GM18907 (cell line): ENCODE data around the gene TNS3.
"Not testable (repeated sequence)": the region's sequence is repeated elsewhere in the genome, so short reads cannot be mapped to it uniquely, and the experiment has no call there.

Experiments used
- ATAC-seq: cut with Tn5 transposase; IDR thresholded peaks from one replicate; pipeline ENCODE4 v1.9.1; 2021; ENCODE audit warnings: mild to moderate bottlenecking, moderate library complexity; ENCODE audit not compliant: unreplicated experiment

Gene TNS3

DNA sequence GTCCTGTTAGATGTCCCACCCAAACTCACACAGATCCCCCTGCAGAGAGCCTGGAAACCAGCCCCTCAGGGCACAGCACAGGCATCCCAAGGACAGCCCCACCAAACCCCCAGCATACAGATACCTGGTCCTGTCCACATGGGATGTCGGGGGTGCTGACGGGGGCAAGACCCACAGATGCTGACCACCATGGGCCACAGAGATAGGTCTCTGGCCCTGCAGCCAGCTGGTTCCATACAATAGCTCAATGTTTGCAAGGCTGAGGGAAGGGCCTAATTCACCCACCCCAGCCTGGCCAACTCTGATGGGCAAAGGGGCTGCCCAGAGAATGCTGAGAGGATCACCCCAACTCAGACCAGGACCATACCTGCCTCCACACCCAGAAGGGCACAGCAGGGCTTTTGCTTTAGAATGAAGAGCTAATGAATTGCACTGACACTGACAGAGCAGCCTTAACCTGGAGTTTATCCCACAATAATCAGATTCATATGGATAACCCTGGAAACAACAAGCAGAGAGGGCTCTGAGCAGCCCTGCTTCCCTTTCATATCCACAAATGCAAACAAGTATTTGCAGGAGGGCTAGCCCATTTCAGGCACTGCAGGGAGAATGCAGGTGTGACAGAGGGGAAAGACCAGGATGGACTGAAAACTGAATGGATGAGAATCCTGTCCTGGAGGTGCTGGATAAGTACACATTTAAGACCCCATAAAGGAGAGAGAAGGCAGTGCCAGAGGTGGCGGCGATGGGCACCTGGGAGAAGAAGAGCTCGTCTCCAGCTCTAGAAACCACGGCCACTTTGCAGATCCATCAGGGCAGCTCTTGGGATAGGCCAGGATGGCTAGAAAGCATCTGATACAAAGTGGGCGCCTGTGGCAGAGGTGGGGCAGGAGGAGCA lies 126.7 kb downstream of the TNS3 start:
- ATAC-seq = no peak

DNA sequence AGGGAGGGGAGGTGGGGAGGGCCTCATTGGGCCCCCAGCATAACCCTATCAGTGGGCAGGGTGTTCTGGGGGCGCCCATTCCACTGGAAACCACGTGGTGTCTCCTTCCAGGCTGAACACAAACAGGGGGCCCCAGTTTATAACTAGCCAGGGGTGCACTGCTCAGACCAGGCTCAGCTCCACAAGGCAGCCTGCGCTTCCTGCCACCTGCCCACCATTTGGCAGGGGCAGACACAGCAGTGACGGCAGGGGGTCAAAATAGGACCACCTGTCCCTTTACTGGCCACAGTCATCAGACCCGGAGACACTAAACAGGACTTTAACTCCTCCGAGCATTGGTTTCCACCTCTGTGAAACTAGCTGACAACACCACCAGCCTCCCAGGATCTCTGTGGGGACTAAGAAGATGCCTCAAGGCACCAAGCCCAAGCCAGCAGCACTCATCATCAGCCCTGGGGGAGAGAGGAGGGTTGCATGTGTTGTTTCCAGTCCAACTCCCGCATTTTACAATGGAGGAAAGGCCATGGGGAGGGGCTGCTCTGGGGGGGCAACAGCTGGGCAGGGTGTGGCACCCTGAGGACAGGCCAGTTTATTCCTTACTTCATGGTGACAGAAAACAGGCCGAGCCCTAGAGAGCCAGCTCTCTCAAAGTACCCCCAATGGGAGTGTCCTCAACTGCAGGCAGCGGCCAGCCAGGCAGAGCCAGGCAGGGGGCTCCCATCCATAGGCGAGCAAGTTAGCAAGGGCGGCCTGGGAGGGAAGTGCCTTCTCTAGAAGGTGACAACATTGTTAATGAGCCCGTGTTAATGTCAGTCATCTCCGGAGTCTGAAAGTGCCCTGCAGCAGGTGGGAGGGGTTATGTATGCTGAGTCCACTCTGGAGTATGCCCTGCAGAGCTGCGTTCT lies 127.6 kb downstream of the TNS3 start:
- no peak for ATAC-seq

DNA sequence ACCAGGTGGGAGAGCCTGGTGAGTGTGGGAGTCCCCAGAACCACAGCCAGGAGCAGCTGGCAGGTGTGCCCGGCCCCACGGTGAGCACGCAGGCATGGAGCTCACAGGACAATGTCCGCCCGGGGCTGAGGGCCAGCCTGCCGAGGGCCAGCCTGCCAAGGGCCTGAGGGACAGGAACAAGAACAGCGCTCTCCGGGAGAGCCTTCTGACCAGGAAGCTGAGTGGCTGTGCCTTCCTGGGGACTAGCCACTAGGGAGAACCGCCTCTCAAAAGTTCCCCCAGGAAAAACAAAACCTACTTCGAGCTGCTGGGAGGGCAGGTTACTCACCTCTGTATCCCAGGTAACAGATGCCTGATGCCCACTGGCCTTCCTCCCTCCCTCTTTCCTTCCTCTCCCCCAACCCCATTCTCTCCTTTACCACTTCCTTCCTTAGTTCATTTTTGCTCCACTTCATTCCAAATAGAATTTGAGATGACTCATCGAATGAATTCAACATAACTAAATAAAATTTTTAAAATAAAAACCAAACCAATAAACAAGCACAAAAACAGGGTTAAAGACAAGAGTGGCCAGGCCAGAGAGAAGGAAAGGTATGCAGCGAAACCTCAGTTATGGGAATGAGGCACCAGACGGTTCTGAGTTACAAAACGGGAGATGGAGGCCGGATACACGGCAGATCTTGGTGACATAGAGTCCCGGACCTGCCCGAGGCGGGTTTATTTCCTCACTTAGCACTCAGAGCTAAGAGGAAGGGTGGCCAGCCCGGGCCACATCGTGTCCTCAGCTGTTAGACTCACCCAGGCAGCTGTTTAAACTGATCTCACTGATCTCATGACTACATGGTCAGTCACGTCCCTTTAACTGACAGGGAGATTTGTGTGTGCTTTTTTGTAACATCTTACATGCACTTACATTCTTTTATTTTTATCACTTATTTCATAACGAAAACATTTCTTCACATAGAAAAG lies 128.5 kb downstream of the TNS3 start:
- no peak for ATAC-seq

DNA sequence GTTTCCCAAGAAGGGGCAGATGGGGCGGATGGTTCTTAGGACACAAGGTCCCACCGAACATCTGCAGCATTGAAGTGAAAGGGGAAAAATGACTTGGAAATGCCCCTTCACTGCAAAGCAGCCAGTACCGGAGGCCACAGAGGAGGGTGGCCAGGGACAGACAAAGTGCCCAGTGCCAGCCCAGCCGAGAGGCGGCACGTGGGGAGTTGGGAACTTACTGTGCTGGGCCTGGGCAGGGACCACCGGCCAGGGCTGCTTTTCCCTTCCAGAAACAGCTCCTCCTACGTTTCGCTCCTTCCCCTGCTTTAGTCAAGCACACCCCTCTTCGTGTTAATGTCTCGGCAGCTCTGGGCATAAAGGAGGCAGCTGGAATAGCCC lies 129.2 kb downstream of the TNS3 start:
- no peak for ATAC-seq

GRCh38 chr7:47452295-47452694 lies 129.6 kb downstream of the TNS3 start:
- ATAC-seq = no peak

- no peak for ATAC-seq
Measured at GRCh38 chr7:47451851-47452205, 130.1 kb downstream of the TNS3 start.

DNA sequence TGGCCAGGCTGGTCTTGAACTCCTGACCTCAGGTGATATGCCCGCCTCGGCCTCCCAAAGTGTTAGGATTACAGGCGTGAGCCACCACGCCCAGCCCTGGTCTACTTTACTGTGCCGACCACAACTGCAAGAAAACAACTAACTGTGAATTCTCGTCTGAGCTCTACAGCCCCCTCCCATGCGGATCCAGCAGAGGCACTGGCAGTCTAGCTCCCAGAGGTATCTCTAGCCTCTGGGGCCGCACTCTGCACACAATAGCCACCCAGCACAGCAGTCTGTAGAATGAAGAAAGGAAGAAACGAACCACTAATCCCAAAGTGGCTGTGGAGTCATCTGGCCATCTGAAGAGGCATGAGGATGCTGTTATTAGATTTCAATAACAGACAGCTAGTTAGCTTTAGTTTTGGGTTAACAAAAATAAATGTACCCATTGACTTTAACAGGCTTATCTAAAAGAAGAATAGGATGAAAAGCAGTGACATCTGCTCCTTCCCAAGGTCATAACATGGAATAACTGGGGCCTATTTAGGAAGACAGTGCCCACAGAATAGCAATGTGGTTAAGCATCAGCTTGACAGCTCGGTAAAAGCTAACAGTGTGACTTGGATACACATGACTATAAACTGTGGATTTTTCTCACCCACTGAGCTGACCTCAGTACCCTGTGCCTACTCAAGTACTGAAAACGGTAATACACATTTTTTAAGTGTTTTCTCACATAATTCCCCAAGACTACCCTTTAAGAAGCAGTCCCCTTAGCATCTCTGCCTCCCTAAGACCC lies 131.9 kb downstream of the TNS3 start:
- ATAC-seq = no peak

DNA sequence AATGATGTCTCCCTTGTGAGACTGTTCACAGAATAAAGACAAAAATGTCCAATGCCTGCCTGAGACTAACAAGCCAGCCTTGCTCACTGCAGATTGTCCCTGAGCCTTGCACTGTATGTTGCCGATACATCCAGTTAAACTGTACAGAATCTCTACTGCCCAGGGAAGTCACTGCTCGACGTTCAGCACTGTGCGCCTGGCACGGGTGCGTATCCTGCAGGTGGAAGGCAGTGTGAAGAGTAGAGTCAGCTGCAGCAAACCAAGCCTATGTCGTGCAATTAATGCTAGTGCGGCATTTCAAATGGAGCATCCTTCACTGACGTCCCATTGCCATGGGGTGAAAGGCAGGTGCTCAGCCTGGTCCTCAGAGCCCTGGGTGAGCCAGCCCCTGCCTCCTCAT lies 132.9 kb downstream of the TNS3 start:
- ATAC-seq = no peak

DNA sequence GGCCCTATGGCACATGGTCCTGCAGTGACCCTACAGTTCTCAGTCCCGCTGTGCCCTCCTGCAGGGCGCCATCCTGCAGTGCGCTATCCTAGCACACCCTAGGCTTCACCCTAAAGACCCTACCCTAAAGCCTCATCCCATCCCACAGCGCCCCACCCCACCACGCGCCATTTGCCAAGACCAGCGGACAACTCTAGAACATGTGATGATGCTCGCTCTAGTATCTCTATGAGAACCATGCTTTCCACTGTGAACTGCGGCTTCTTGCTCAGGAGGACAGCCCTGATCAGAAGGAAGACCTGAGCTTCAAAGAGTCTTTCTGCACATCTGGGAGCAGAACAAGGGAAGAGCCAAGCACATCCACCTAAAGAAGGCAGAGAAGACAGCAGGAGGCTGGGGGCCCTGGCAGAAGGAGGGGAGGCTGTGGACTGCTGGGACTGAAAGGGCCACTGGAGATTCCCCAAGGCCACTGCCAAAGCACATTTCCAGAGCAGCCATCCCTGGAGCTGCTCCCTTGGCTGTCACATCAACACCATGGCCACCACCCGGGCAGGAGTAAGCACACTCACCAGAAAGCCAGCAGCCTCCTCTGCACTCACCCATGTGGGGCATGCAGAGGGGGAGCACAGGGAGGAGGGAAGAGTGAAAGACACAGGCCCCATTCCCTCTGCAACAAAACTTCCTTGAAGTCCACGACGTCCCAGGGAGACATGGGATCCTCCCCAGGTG lies 134.1 kb downstream of the TNS3 start:
- no peak for ATAC-seq

GRCh38 chr7:47446871-47447466 lies 134.9 kb downstream of the TNS3 start:
- ATAC-seq = no peak

- ATAC-seq = no peak
Measured at GRCh38 chr7:47444376-47445098, 137.4 kb downstream of the TNS3 start.

GRCh38 chr7:47443049-47443448 lies 138.9 kb downstream of the TNS3 start:
- ATAC-seq = no peak

DNA sequence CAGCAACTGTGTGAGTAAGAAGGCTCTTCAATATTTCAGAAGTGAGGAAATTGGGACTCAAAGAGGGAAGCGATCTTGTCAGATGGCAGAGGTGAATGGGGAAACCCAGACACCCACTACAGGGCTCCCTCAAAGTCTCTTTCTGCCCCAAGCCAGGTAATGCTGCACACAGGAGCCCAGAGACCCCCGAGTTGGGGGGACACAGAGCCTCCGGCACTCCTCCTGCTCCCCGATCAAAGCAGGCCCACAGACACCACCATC lies 139.4 kb downstream of the TNS3 start:
- ATAC-seq = no peak

- ATAC-seq = no peak
Measured at GRCh38 chr7:47441796-47442604, 139.9 kb downstream of the TNS3 start.

DNA sequence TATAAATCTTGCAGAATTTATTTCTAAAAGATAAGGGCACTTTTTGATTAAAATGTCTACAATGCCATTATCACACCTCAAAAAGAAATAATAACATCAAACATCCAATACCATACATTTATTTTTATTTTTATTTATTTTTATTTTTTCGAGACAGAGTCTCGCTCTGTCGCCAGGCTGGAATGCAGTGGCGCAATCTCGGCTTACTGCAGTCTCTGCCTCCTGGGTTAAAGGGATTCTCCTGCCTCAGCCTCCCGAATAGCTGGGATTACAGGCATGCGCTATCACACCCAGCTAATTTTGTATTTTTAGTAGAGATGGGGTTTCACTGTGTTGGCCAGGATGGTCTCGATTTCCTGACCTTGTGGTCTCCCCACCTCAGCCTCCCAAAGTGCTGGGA lies 140.9 kb downstream of the TNS3 start:
- not testable (repeated sequence) for ATAC-seq

GRCh38 chr7:47440320-47440719 lies 141.6 kb downstream of the TNS3 start:
- ATAC-seq = no peak

GRCh38 chr7:47439181-47439667 lies 142.7 kb downstream of the TNS3 start:
- ATAC-seq = no peak
